Immature natural killer cell (primary cell): ENCODE results near the gene KCNMA1. TPM values are rescaled to one million over a fixed set of nuclear protein-coding genes. Genes with fewer than 3 reads are reported as not detected.

Source experiments
- DNase-seq, 3 donors: peaks; one replicate each; pipeline ENCODE4 v3.0.0; 2022; ENCODE audit warnings: mixed read lengths in 1 of 3
- H3K27ac Mint-ChIP-seq, 6 donors: one replicate each; pipeline ENCODE4 v1.8.0; 2020; ENCODE audit warnings: mixed read lengths in 6 of 6, mild to moderate bottlenecking in 5 of 6, inconsistent platforms in 4 of 6, moderate library complexity in 3 of 6
- H3K27me3 Mint-ChIP-seq, 3 donors: one replicate each; pipeline ENCODE4 v1.8.0; 2020 to 2021; ENCODE audit warnings: low read depth in 3 of 3, mild to moderate bottlenecking in 3 of 3, mixed read lengths in 3 of 3, moderate library complexity in 3 of 3, inconsistent platforms in 1 of 3
- H3K36me3 Mint-ChIP-seq, 3 donors: one replicate each; pipeline ENCODE4 v1.8.0; 2020; ENCODE audit warnings: mixed read lengths in 3 of 3, inconsistent platforms in 2 of 3, mild to moderate bottlenecking in 2 of 3
- H3K4me1 Mint-ChIP-seq, 2 donors: one replicate each; pipeline ENCODE4 v1.8.0; 2020; ENCODE audit warnings: inconsistent platforms in 2 of 2, mild to moderate bottlenecking in 2 of 2, mixed read lengths in 2 of 2, moderate library complexity in 1 of 2
- H3K4me3 Mint-ChIP-seq, 5 donors: one replicate each; pipeline ENCODE4 v1.8.0; 2020; ENCODE audit warnings: mild to moderate bottlenecking in 5 of 5, mixed read lengths in 5 of 5, inconsistent platforms in 3 of 5, moderate library complexity in 3 of 5
- H3K9me3 Mint-ChIP-seq, 6 donors: one replicate each; pipeline ENCODE4 v1.8.0; 2020; ENCODE audit warnings: mild to moderate bottlenecking in 6 of 6, mixed read lengths in 6 of 6, inconsistent platforms in 4 of 6, moderate library complexity in 3 of 6
- polyA plus RNA-seq, 3 donors: library from polyadenylated mRNA; unstranded; fragments of 300-500 nt; fragmentation: Illumina TruSeq; gene quantifications; one replicate each; pipeline ENCODE4 v1.2.3, GENCODE V29; 2021

The KCNMA1 gene
- polyA plus RNA-seq, 3 donors from 2014 or later, result not detected

DNA sequence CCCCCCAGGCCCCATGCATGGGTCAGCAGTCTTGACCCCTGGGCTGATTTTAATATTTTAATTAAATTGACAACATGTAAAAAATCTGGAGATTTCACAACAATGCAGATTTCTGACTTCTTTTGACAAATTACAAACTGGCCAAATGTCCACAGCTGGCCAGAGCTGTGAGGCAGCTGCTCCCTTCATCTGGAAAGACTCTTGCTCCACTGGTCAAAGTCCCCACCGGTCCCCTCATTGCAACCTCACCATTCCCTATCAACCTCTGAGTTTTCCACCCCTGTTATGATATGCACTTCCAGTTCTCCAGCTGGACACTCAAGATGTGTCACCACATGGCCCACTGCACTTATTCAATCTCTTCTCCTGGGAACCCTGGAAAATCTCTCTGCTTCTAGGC, 266.2 kb downstream of the KCNMA1 start:
- H3K4me3 Mint-ChIP-seq, result no peak overlapping the region
- DNase-seq, result no peak
- H3K36me3 Mint-ChIP-seq, result peaks cover 0 to 4% (median 0%) of the 10 kb centered on the region in 3 donors
- peaks cover 3 to 9% (median 3%) of the 10 kb centered on the region in 3 donors for H3K27me3 Mint-ChIP-seq
- H3K4me1 Mint-ChIP-seq, result no peaks in the 10 kb centered on the region
- peaks cover 0 to 16% (median 0%) of the 10 kb centered on the region in 6 donors for H3K9me3 Mint-ChIP-seq
- H3K27ac Mint-ChIP-seq, result no peak overlapping the region

DNA sequence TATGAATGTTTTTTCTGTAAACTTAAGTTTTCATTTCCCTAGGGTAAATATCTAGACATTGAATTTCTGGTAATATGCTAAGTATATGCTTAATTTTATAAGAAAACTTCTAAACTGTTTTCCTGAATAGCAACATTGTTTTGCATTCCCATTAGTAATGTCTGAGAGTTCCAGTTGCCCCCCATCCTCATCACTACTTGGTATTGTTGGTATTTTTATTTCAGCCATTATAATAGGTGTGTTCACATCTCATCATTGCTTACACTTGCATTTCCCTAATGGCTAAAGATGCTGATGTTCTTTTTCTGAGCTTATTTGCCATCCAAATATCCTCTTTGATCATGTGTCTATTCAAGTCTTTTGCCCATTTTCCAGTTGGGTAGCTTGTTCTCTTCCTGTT, 269.6 kb downstream of the KCNMA1 start:
- no peak overlapping the region for H3K4me3 Mint-ChIP-seq
- no peak overlapping the region for H3K27ac Mint-ChIP-seq
- peaks cover 0 to 8% (median 0%) of the 10 kb centered on the region in 6 donors for H3K9me3 Mint-ChIP-seq
- DNase-seq, result no peak
- peaks cover 3 to 8% (median 5%) of the 10 kb centered on the region in 3 donors for H3K27me3 Mint-ChIP-seq
- peaks cover 0 to 4% (median 0%) of the 10 kb centered on the region in 3 donors for H3K36me3 Mint-ChIP-seq
- no peaks in the 10 kb centered on the region for H3K4me1 Mint-ChIP-seq

GRCh38 chr10:77363210-77363609, 274.4 kb downstream of the KCNMA1 start:
- no peak overlapping the region for H3K27ac Mint-ChIP-seq
- peaks cover 0 to 3% (median 0%) of the 10 kb centered on the region in 6 donors for H3K9me3 Mint-ChIP-seq
- no peak for DNase-seq
- no peaks in the 10 kb centered on the region for H3K4me1 Mint-ChIP-seq
- H3K36me3 Mint-ChIP-seq, result peaks cover 0 to 4% (median 0%) of the 10 kb centered on the region in 3 donors
- H3K4me3 Mint-ChIP-seq, result no peak overlapping the region
- H3K27me3 Mint-ChIP-seq, result peaks cover 0 to 6% (median 3%) of the 10 kb centered on the region in 3 donors

GRCh38 chr10:77361831-77362230, 275.8 kb downstream of the KCNMA1 start:
- no peaks in the 10 kb centered on the region for H3K9me3 Mint-ChIP-seq
- DNase-seq, result no peak
- H3K27ac Mint-ChIP-seq, result no peak overlapping the region
- no peak overlapping the region for H3K4me3 Mint-ChIP-seq
- H3K27me3 Mint-ChIP-seq, result peaks cover 0 to 6% (median 3%) of the 10 kb centered on the region in 3 donors
- H3K36me3 Mint-ChIP-seq, result peaks cover 0 to 1% (median 0%) of the 10 kb centered on the region in 3 donors
- H3K4me1 Mint-ChIP-seq, result no peaks in the 10 kb centered on the region

- Mint-ChIP-seq H3K4me1 (no peaks in the 10 kb centered on the region), H3K27ac (no peak overlapping the region), H3K27me3 (peaks cover 0 to 6% (median 3%) of the 10 kb centered on the region in 3 donors), H3K9me3 (no peaks in the 10 kb centered on the region), H3K4me3 (no peak overlapping the region), H3K36me3 (no peaks in the 10 kb centered on the region)
- no peak for DNase-seq
These were observed 276.2 kb downstream of the KCNMA1 start for GRCh38 chr10:77361426-77361825.

GRCh38 chr10:77360835-77361234, 276.8 kb downstream of the KCNMA1 start:
- H3K4me1 Mint-ChIP-seq, result no peaks in the 10 kb centered on the region

DNA sequence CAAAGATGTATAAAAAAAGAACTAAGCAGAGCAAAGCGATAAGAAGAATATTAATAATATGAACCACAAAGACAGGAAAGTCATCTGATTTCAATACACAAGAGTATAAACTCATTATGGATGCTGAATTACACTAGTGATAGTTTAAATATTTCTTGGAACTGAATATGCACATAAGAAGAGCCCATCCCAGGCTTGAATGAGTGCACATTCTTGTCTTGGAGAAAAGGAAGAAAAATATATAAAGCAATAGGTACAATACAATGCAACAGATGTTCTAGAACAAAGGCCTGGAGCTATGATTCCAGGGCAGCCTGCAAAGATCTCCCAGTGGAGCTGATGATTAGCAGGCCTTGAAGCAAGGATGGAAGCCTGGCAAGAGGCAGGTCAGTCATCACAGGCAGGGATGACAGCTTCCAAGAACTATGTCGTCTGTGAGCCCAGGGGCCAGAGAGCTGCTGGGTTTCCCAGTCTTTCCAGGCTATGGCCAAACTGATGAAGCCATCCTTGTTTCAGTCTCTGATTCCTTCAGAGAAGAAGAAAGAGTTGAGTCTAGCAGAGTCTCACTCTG, 277.6 kb downstream of the KCNMA1 start:
- Mint-ChIP-seq H3K27ac (no peak overlapping the region), H3K9me3 (peaks cover 0 to 1% (median 0%) of the 10 kb centered on the region in 6 donors), H3K27me3 (peaks cover 0 to 6% (median 5%) of the 10 kb centered on the region in 3 donors), H3K36me3 (no peaks in the 10 kb centered on the region), H3K4me3 (no peak overlapping the region), H3K4me1 (no peaks in the 10 kb centered on the region)
- no peak for DNase-seq

More at GRCh38 chr10:77360835-77361234, 276.8 kb downstream of the KCNMA1 start:
- no peak overlapping the region for H3K27ac Mint-ChIP-seq
- no peaks in the 10 kb centered on the region for H3K36me3 Mint-ChIP-seq
- no peak for DNase-seq
- H3K4me3 Mint-ChIP-seq, result no peak overlapping the region
- H3K27me3 Mint-ChIP-seq, result peaks cover 0 to 6% (median 4%) of the 10 kb centered on the region in 3 donors
- no peaks in the 10 kb centered on the region for H3K9me3 Mint-ChIP-seq

DNA sequence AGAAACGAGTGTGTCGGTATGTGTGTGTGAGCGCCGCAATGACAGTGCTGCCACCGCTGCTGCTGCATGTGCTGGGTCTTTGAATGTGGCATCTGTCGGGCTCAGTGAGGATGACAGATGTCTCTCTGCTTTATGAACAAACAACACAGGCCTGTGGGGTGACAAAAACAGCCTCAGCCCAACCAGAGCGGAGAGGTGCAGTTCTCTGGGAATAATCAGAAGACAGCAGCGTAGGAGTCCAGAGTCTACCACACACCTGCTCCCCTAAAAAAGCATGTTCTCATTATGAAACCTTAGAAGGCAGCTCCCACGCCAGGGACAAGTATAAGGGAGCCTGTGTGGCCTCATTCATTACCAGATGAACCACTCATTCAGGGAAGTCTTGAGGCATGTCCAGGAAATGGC, 278.3 kb downstream of the KCNMA1 start:
- DNase-seq, result no peak
- H3K4me1 Mint-ChIP-seq, result no peaks in the 10 kb centered on the region
- H3K36me3 Mint-ChIP-seq, result no peaks in the 10 kb centered on the region
- peaks cover 0 to 1% (median 0%) of the 10 kb centered on the region in 6 donors for H3K9me3 Mint-ChIP-seq
- no peak overlapping the region for H3K27ac Mint-ChIP-seq
- H3K4me3 Mint-ChIP-seq, result no peak overlapping the region
- H3K27me3 Mint-ChIP-seq, result peaks cover 0 to 5% (median 3%) of the 10 kb centered on the region in 3 donors

- no peak overlapping the region for H3K4me3 Mint-ChIP-seq
- H3K9me3 Mint-ChIP-seq, result peaks cover 0 to 1% (median 0%) of the 10 kb centered on the region in 6 donors
- no peaks in the 10 kb centered on the region for H3K4me1 Mint-ChIP-seq
- no peak for DNase-seq
- H3K27ac Mint-ChIP-seq, result no peak overlapping the region
- H3K27me3 Mint-ChIP-seq, result peaks cover 0 to 5% (median 3%) of the 10 kb centered on the region in 3 donors
- H3K36me3 Mint-ChIP-seq, result no peaks in the 10 kb centered on the region
These were observed 279.0 kb downstream of the KCNMA1 start for GRCh38 chr10:77358656-77359055.

DNA sequence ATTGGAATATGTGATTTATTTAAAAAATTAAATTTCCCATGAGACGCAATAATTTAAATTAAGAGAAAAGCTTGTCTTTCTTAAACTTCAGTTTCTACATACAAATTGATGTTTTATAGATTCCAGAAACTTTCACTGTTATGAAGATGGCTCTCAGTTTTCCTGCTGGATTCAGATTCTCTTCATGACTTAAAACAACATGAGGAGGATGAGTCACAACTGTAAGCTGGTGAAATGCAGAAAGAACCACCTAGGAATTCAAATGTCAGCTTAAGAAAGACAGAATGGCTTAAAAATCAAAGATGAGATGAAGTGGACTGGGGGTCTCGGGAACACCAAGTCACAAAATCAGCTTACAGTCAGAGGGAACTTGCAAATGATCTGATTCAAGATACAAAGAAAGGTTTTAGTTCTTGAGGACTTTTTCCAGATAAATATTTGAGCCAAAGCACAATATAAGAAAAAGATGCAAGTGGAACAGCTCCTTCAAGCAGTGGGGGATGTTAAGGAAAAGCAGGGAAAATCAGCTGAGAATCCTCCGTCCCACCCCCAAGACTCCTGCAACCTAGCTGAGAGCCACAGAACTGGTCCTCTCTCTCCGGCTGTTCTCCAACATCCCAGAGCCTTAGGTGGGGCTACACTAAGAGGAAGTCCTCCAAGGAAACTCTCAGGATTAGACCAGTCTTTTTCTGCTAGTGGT, 279.8 kb downstream of the KCNMA1 start:
- Mint-ChIP-seq H3K27me3 (peaks cover 0 to 3% (median 3%) of the 10 kb centered on the region in 3 donors), H3K4me3 (no peak overlapping the region), H3K4me1 (no peaks in the 10 kb centered on the region), H3K27ac (no peak overlapping the region), H3K9me3 (peaks cover 0 to 1% (median 0%) of the 10 kb centered on the region in 6 donors), H3K36me3 (no peaks in the 10 kb centered on the region)
- no peak for DNase-seq

DNA sequence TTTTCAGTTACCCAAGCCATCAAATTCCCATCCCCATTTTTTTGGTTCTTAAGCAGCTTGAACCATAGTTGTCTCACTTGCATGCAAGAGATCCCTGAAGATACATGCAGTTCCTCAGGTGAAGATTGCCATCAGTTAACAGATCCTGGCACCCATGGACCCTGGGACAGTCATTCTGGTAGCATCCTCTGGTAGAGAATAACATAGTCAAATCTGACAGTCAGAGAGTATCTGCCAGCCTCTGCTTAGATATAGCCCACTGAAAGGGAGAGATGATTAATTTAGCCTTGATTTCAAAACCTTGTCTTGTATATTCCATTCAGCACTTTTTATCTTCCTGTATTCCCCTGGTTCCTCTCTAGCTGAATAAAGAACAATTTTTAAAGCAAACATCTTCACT, 280.4 kb downstream of the KCNMA1 start:
- Mint-ChIP-seq H3K4me3 (no peak overlapping the region), H3K9me3 (peaks cover 0 to 1% (median 0%) of the 10 kb centered on the region in 6 donors), H3K27me3 (peaks cover 0 to 6% (median 3%) of the 10 kb centered on the region in 3 donors), H3K4me1 (no peaks in the 10 kb centered on the region), H3K27ac (no peak overlapping the region), H3K36me3 (no peaks in the 10 kb centered on the region)
- no peak for DNase-seq

DNA sequence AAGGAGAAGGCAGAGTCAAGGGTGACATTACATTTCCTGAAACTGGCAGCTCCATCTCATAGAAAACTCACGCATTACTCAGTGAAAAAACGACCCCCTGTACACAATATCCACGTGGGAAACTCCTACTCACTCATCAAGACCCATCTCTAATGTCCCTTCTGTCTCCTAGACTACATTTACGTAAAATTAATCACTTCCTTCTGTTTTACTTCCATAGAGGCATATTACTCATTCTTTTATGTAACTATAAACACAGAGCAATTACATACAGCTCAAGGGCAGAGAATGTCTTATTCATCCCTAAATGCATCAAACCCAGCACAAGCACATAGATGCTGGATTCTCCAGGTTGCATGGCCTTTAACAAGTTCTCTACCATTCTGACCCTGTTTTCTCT, 281.8 kb downstream of the KCNMA1 start:
- Mint-ChIP-seq H3K27me3 (peaks cover 0 to 9% (median 5%) of the 10 kb centered on the region in 3 donors), H3K4me3 (no peak overlapping the region), H3K4me1 (no peaks in the 10 kb centered on the region), H3K36me3 (no peaks in the 10 kb centered on the region), H3K27ac (no peak overlapping the region), H3K9me3 (peaks cover 0 to 1% (median 0%) of the 10 kb centered on the region in 6 donors)
- no peak for DNase-seq

DNA sequence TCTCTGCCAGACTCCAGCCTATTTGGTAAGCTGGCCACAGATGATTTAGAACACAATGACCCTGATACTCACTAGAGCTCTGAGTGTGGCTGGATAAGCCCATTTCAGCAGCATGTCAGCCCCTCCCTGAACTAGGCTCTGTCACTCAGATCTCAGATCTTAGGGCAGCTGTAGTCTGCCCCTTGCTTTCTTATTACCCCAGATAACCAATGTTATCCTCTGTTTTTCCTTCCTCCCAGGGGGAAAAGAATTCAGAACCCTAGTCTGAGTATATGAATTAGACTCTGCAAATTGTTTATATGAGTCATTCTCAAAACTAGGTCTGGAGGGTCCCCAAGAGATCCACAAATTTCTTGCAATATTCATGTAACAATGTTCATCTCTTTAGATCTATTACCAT, 286.2 kb downstream of the KCNMA1 start:
- Mint-ChIP-seq H3K9me3 (peaks cover 0 to 1% (median 0%) of the 10 kb centered on the region in 6 donors), H3K4me1 (no peaks in the 10 kb centered on the region), H3K27ac (no peak overlapping the region), H3K27me3 (peaks cover 0 to 8% (median 8%) of the 10 kb centered on the region in 3 donors), H3K36me3 (no peaks in the 10 kb centered on the region), H3K4me3 (no peak overlapping the region)
- DNase-seq, result no peak

- DNase-seq, result no peak
- no peak overlapping the region for H3K27ac Mint-ChIP-seq
- H3K9me3 Mint-ChIP-seq, result peaks cover 0 to 1% (median 0%) of the 10 kb centered on the region in 6 donors
- no peak overlapping the region for H3K4me3 Mint-ChIP-seq
- no peaks in the 10 kb centered on the region for H3K36me3 Mint-ChIP-seq
- no peaks in the 10 kb centered on the region for H3K4me1 Mint-ChIP-seq
- peaks cover 2 to 8% (median 6%) of the 10 kb centered on the region in 3 donors for H3K27me3 Mint-ChIP-seq
These were observed 286.9 kb downstream of the KCNMA1 start for GRCh38 chr10:77350711-77351119.
